Stimulated activated CD4-positive, alpha-beta T cell treated with anti-CD3 and anti-CD28 coated beads, Interleukin-4, amount 100 ng/mL, for 4 hours (primary cell): ENCODE results near the gene PRR36.
"Not testable (repeated sequence)": the region's sequence is repeated elsewhere in the genome, so short reads cannot be mapped to it uniquely, and the experiment has no call there.

ENCODE experiments used
- DNase-seq, 2 experiments: peaks; one replicate each; pipeline ENCODE4 v3.0.0-alpha.2; 2020

Gene PRR36

GRCh38 chr19:7874076-7874896 lies at the start of gene PRR36:
PRR36 (minus strand) TSS chr19:7874390; CDS start chr19:7873689, 701 bp downstream.
- DNase-seq, result no peak

GRCh38 chr19:7923295-7924191 lies 49.4 kb upstream of the PRR36 start:
- DNase-seq, result no peak

GRCh38 chr19:7922836-7923195 lies 48.6 kb upstream of the PRR36 start:
- DNase-seq, result no peak

- no peak for DNase-seq
Measured at GRCh38 chr19:7921967-7922835, 48.0 kb upstream of the PRR36 start.

GRCh38 chr19:7921302-7921966 lies 47.2 kb upstream of the PRR36 start:
- no peak for DNase-seq

GRCh38 chr19:7920519-7921301 lies 46.5 kb upstream of the PRR36 start:
- peak; percentile 100 for DNase-seq

DNA sequence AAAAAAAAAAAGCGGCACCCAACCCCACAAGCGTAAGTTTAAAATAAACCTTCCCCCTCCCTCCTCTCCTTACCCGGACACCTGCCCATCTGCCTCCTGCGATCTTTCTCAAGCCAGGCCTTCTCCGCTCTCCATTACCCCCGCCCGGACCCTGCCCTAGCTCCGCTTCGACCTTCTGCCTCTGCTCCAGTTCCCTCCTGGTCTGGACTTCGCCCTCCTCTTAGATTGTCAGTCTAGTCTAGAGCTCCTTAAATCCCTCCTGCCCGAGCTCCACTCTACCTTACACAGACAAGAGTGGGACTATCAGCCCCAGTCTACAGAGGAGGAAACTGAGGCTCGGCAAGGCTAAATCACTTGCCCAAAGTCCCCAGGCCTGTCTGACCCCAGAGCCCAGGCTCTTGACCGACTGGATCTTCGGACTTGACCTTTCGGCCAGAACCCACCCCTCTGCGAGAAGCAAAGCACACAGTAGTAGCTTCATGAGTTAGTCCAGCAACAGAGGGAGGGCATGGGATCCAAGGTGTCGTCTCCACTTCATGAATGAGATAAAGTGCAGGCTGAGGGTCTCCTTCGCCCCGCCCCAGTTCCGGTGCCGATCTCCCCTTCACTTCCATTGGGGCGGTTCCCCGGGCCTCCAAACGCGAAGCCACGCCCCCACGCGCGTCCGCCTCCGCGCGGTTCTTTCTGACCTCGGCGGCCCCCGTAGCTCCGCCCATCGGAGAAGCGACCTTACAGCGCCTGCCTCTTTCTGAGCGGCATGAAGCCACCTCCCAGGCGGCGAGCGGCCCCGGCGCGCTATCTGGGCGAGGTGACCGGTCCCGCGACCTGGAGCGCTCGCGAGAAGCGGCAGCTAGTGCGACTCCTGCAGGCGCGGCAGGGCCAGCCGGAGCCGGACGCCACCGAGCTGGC lies 45.7 kb upstream of the PRR36 start, which contains the start of gene SNAPC2:
Gene SNAPC2 (plus strand): TSS at position 729 of the 909 bp plus-strand sequence. CDS start 29 bp downstream, at position 758.
- DNase-seq, result peak; percentile 95

- no peak for DNase-seq
Measured at GRCh38 chr19:7918615-7919421, 44.6 kb upstream of the PRR36 start.

GRCh38 chr19:7918062-7918614 lies 43.9 kb upstream of the PRR36 start:
- DNase-seq, result not testable (repeated sequence)

DNA sequence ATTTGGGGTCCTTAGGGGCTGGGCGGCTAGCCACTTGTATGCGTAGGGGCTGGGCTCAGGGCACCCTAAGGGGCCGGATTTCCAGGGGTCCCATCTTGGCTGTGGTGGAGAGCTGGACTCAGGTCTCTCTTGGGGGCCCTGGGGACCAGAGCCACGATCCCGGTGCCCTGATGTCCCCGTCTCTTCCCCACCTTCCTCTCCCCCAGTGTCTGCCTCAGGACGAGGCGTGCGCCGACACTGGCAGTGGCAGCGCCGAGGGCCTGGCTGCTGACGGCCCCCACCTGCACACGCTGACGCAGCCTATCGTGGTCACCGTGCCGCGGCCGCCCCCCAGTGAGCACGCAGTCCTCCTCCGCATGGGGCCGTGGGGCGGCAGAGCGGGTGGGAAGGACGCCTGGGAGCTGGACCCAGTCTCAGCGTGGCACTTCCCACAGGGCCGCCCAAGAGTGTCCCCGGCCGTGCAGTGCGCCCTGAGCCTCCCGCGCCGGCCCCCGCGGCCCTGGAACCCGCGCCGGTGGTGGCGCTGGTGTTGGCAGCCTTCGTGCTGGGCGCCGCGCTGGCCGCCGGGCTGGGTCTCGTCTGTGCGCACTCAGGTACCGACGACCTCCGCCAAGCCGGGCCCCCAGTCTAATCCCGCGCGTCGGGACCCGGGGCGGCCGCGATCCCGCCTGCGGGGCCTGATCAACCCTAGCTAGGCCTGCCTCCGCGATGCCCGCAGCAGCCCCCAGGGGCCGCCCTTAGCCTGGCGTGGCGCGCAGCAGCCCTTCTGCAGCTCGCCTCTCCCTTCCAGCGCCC lies 43.3 kb upstream of the PRR36 start:
- DNase-seq, result peak; percentile 53 to 61

DNA sequence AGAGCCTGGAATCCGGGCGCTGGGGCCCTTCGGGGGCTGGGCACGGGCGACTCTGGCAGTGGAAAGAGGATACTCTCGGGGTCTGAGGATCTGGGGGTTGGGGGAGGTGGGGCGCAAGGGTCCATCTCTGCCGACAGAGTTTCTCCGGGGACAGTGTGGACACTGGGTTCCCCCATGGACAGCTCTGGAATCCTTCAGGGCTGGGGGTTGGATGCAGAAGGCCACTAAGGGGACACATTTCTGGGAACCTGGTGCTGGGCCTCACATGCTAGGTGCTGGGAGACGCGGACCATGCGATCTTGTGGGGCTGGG lies 42.7 kb upstream of the PRR36 start:
- DNase-seq, result no peak

- peak; percentile 39 to 56 for DNase-seq
Measured at GRCh38 chr19:7916103-7916954, 42.1 kb upstream of the PRR36 start.

DNA sequence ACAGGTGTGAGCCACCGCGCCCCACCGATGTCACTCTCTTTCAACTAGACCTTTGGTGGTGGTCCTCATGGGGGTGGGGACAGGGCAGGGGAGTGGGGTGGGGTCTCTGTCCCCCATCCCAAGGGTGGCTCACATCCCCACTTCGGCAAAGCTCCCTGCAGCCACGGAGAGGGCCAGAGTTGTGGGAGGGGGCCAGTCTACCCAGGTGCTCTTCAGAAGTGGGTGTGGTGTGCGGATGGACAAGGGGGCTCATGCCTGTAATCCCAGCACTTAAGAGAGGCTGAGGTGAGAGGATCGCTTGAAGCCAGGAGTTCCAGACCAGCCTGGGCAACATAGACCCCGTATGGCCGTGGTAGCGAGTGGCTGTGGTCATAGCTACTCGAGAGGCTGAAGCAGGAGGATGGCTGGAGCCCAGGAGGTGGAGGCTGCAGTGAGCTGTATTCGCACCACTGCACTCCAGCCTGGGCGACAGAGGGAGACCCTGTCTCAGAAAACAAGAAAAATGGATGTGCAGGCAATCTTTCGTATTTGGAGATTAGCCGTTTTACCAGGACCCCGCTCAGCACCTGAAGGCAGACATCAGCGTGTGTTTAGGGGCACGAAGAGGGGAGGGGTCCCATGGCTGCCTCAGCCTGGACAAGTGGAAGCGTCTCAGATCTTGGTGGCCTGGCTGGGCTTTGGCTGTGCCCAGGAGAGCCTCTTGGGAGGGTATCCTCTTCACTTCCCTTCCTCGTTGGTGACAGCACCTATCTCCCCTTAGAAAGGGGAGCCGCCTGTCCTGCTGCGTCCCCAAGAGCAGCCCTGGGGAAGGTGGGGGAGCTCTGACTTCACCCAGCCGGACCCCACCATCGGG lies 41.3 kb upstream of the PRR36 start:
- DNase-seq, result no peak

DNA sequence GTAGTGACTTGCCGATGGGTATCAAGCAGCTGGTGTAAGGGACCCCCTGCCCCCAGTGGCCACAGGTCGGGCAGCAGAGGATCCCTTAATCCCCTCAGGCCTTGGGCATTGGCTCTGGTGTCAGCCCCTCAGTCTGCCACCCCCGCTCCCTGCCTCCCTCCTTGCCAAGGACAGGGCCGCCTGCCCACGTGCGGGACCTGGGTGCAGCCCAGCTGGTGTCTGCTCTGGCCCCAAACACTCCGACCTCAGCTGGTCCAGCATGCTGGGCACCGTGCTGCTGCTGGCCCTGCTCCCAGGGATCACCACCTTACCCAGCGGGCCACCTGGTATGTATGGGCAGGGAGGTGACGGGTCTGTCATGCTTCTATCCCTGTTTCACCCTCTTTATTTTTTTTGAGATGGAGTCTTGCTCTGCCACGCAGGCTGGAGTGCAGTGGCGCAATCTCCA lies 40.4 kb upstream of the PRR36 start, which contains the start of gene TGFBR3L:
Gene TGFBR3L (plus strand): TSS at position 233 of the 448 bp plus-strand sequence.
- DNase-seq, result no peak

DNA sequence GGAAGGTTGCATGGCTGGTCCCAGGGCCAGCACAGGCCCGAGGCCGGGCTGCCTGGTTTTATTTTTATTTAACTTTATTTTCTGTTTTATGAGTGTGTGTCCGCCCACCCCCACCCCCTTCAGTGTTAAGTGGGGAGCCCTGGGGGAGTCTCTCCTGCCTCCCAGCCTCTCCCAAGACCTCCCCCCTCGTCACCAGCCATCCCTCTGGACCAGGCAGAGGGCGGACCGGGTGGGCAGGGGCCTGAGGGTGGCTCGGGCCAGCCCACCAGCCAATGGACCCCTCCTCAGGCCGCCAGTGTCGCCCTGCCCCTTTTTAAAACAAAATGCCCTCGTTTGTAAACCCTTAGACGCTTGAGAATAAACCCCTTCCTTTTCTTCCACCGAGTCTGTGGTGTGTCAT lies 39.9 kb upstream of the PRR36 start:
- DNase-seq, result no peak

GRCh38 chr19:7913652-7914051 lies 39.5 kb upstream of the PRR36 start:
- DNase-seq, result no peak
